Subcutaneous adipose tissue (tissue), 4 donors: Measurements from ENCODE around the gene ELAVL3. TPM values are rescaled to one million over a fixed set of nuclear protein-coding genes. Genes with fewer than 3 reads are reported as not detected.

ENCODE experiments used
- CTCF ChIP-seq: fragments of 450-650 bp; IDR thresholded peaks from one replicate; pipeline ENCODE4 v1.5.1; 2016; ENCODE audit warnings: low read depth, mild to moderate bottlenecking, control low read depth, antibody characterized with exemption, moderate library complexity
- total RNA-seq, 4 donors: library from RNA; depleted of rRNA; stranded (reverse); fragments of >200 nt; gene quantifications; one replicate each; pipeline ENCODE4 v1.1.0, GENCODE V29; 2016

The ELAVL3 gene
- total RNA-seq, 4 donors from 2014 or later, result not detected

DNA sequence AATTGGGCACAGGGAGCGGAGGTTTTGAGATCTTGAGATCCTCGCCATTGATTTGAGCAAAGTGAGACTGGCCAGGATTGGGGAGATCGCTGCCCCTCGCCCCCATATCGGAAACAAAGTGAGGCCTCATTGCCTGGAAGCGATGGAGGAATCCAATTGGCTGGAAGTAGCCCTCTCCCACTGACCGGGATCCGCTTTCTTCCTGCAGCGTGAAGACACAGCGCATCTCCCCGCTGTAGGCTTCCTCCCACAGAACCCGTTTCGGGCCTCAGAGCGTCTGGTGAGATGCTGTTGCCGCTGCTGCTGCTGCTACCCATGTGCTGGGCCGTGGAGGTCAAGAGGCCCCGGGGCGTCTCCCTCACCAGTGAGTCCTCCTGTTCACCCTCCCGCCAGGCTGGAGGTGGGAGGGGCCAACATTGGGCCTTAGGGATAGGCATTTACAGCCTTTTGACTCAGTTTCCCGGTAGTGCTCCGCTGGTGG is 45.0 kb downstream of the ELAVL3 start:
- TF ChIP-seq CTCF, result no peak

DNA sequence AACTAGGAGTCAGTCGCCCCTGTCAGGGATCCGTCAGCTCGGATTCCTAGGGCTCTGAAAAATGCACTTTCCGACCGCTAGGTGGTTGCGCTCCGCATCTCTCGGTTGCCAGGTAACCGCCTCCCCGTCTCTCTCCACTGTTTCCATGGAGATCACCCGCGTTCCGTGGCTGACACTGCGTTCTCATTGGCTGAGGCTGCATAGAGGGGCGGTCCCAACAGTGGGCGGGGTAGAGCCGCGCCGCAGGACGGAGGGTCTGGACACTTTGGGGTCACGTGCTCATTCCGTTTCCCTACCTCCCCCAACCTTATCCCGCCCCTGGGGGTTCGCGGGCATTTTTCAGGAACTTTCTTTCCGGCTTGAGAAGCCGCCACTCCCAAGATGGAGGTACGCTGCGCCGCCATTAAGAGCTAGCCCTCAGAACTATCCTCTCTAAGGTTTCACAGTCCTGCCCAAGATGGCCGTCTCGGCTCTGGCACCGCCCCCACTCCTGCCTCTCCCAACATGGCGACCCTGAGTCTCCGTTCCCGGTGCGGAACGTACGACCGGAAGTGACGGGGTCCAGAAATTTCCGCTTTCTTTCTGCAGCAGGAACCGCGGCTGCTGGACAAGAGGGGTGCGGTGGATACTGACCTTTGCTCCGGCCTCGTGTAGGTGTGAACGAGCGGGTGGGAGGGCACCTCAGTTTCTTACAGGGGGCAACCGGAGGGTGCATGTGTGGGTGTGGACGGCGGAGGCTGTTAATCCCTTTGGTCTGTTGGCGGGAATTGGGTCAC is 45.6 kb downstream of the ELAVL3 start, which contains the start of the genes ODAD3 and PRKCSH:
Gene ODAD3, minus strand, starts transcription at position 65 of the 776 bp plus-strand sequence. CDS start 105 bp downstream, outside the sequence.
Gene PRKCSH, plus strand, starts transcription at position 579 of the 776 bp plus-strand sequence. CDS start 483 bp downstream, outside the sequence.
- TF ChIP-seq CTCF, result no peak

DNA sequence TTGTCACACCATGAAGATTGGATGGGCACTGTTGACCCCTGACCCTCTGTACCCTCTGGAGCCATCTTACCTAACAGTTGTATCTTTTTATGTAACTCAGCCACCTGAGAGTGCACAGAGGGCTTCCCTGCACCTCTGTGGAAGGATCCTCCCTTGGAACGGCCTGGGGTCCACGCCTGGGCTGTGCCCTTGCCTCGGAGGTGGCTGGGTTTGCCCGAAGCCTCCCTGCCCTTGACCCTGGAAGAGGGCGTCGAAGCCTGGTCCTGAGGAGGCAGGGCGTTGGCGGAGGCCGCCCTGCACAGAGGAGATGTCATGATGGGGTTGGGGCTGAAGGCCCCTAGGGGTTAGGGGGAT is 46.2 kb downstream of the ELAVL3 start:
- TF ChIP-seq CTCF, result no peak

DNA sequence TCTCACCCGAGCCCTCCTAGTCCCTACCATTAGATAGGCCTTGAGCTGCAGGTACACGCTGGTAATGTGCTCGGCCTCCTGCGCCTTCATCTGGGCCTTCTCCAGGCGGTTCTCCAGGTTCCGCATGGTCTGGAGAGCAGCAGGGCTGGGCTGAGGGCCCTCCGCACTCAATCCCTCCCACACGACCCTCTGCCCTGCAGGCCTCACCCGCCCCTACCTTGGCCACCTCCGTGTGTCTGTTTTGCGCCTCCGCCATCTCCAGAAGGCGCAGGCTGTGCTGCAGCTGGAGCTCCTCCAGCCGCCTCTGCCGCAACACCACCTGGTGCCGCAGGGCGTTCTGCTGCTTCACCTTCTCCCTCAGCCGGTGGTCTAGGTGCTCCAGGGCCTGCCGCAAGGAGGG is 54.2 kb downstream of the ELAVL3 start:
- no peak for TF ChIP-seq CTCF

DNA sequence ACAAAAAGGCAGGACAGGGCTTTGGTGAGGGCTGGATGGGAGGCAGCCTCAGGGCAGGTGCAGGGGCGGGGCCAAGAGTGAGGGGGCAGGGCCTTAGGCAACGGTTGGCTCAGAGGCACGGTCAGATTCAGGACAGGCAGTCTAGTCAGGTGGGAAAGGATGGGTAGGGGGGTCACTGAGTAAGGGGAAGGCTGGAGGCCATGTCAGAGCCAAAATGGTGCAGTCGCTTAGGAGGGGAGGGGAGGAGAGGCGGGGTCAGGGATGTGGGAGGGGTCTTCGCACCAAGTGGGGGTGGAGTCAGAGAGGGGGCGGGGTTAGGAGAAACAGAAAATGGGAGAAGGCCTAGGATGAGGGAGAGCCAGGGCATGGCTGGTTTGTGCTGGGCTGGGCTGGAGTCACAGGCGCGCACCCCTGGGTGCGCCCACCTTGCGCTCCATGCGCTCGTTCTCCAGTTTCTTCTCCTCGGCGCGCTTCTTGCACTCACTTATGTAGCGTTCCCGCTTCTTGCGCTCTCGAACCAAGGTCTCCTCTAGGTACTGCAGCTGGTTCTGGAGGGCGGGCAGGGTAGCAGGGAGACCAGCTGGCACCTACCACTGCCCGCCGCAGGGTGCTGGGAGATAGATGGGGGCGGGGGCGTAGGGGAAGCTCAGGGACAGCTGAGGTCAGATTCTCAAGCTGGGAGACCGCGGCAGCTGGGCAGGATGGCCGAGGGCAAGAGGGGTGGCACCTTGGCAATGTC is 55.0 kb downstream of the ELAVL3 start:
- TF ChIP-seq CTCF, result no peak

- TF ChIP-seq CTCF, result no peak
Observed at GRCh38 chr19:11423791-11424181, 57.1 kb downstream of the ELAVL3 start.

- no peak for TF ChIP-seq CTCF
Observed at GRCh38 chr19:11423164-11423790, 57.6 kb downstream of the ELAVL3 start.
